NOMO-1 treated with dmso at 0.1 percent for 144 hours (cell line): ENCODE measurements around the gene GSTM5.
"Not testable (repeated sequence)": the region's sequence is repeated elsewhere in the genome, so short reads cannot be mapped to it uniquely, and the experiment has no call there.

Source experiments
- DNase-seq: peaks from one replicate; lab custom pipeline; 2025; ENCODE audit not compliant: unreplicated experiment; lab: John Stamatoyannopoulos, UW

The GSTM5 gene

GRCh38 chr1:109695138-109695537 lies 16.9 kb upstream of the GSTM5 start:
- not testable (repeated sequence) for DNase-seq

GRCh38 chr1:109697066-109697465 lies 15.0 kb upstream of the GSTM5 start:
- no peak for DNase-seq

GRCh38 chr1:109697861-109698260 lies 14.2 kb upstream of the GSTM5 start:
- DNase-seq, result not testable (repeated sequence)

GRCh38 chr1:109702940-109703339 lies 9.1 kb upstream of the GSTM5 start:
- DNase-seq, result not testable (repeated sequence)

GRCh38 chr1:109704173-109704572 lies 7.9 kb upstream of the GSTM5 start:
- DNase-seq, result no peak

- DNase-seq, result no peak
Measured at GRCh38 chr1:109705411-109705810, 6.6 kb upstream of the GSTM5 start.

- not testable (repeated sequence) for DNase-seq
Measured at GRCh38 chr1:109708949-109709348, 3.1 kb upstream of the GSTM5 start.

- not testable (repeated sequence) for DNase-seq
Measured at GRCh38 chr1:109709822-109710221, 2.2 kb upstream of the GSTM5 start.

- no peak for DNase-seq
Measured at GRCh38 chr1:109712321-109712864, 342 bp downstream of the GSTM5 start.

GRCh38 chr1:109713636-109714035 lies 1.6 kb downstream of the GSTM5 start:
- DNase-seq, result no peak

- no peak for DNase-seq
Measured at GRCh38 chr1:109714661-109715372, 2.8 kb downstream of the GSTM5 start.

- no peak for DNase-seq
Measured at GRCh38 chr1:109716121-109716520, 4.1 kb downstream of the GSTM5 start.

- DNase-seq, result no peak
Measured at GRCh38 chr1:109716570-109717090, 4.6 kb downstream of the GSTM5 start.

- no peak for DNase-seq
Measured at GRCh38 chr1:109717729-109718128, 5.7 kb downstream of the GSTM5 start.

- no peak for DNase-seq
Measured at GRCh38 chr1:109718495-109718894, 6.4 kb downstream of the GSTM5 start.

GRCh38 chr1:109719337-109719837 lies 7.3 kb downstream of the GSTM5 start:
- DNase-seq, result no peak

- DNase-seq, result no peak
Measured at GRCh38 chr1:109721042-109721441, 9.0 kb downstream of the GSTM5 start.

GRCh38 chr1:109721971-109722370 lies 9.9 kb downstream of the GSTM5 start:
- no peak for DNase-seq

- DNase-seq, result no peak
Measured at GRCh38 chr1:109722908-109723691, 11.0 kb downstream of the GSTM5 start.

- DNase-seq, result no peak
Measured at GRCh38 chr1:109724933-109725332, 12.9 kb downstream of the GSTM5 start.

- no peak for DNase-seq
Measured at GRCh38 chr1:109725510-109725909, 13.5 kb downstream of the GSTM5 start.

GRCh38 chr1:109726007-109726406 lies 14.0 kb downstream of the GSTM5 start:
- DNase-seq, result no peak
